Stimulated activated CD8-positive, alpha-beta memory T cell treated with anti-CD3 and anti-CD28 coated beads, Interleukin-12 subunit alpha, Interleukin-12 subunit beta, amount 100 ng/mL, for 24 hours (primary cell): ENCODE results near the gene PDF.
A peak's percentile ranks its signal among the peaks of the same experiment; 100 is the strongest.

ENCODE experiments used
- DNase-seq: peaks from one replicate; pipeline ENCODE4 v3.0.0-alpha.2; 2020; ENCODE audit errors: extremely low read depth

PDF gene

GRCh38 chr16:69339289-69340094, 9.1 kb upstream of the PDF start, which contains the start of the genes COG8 and NIP7:
COG8 (minus strand) TSS chr16:69339564; CDS start chr16:69339552, 12 bp downstream.
NIP7 (plus strand) TSS chr16:69339772; CDS start chr16:69339830, 58 bp downstream.
- peak; percentile 75 for DNase-seq

GRCh38 chr16:69338557-69339288, 8.3 kb upstream of the PDF start:
- DNase-seq, result no peak

DNA sequence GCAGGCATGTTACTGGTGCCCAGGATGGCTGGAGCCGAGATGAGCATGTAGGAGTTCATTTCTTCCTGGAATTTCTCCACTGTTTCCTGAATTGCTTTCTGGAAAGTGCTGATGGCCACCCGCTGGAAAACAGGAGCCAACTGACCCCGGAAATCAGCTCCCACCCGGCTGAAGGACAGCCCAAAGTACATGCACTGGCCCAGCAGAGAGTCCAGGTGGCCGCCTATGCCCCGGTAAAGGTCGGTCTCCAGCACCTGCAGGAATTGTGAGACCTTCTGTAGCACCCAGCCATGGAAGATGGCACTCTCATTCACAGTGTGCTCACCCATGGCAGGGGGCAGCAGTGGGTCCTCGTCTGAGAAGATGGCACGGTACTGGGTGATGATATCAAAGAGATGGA, 4.3 kb upstream of the PDF start:
- DNase-seq, result no peak

GRCh38 chr16:69329369-69330285, 761 bp downstream of the PDF start:
- DNase-seq, result no peak

DNA sequence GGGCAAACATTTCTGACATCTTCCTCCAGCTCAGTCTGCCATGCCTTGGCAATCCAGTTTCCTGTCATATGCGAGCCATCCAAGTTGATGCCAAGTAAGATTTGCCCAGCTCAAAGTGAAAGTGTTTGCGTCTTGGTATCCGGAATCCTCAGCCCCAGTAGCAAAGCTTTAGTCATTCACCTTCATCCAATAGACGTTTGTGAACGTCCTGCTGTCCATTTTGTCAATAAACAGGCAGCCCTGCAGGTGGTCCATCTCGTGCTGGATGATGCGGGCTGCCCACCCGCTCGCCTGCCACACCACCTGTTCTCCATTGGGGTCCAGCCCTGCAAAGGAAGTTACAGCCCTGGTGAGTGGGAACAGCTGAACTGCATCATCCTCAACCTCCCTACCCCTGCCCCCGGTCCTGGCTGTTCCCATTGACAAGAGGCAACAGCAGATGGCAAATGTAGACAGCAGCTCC, 1.5 kb downstream of the PDF start:
- DNase-seq, result no peak

- DNase-seq, result no peak
Observed at GRCh38 chr16:69327585-69328310, 2.6 kb downstream of the PDF start.

DNA sequence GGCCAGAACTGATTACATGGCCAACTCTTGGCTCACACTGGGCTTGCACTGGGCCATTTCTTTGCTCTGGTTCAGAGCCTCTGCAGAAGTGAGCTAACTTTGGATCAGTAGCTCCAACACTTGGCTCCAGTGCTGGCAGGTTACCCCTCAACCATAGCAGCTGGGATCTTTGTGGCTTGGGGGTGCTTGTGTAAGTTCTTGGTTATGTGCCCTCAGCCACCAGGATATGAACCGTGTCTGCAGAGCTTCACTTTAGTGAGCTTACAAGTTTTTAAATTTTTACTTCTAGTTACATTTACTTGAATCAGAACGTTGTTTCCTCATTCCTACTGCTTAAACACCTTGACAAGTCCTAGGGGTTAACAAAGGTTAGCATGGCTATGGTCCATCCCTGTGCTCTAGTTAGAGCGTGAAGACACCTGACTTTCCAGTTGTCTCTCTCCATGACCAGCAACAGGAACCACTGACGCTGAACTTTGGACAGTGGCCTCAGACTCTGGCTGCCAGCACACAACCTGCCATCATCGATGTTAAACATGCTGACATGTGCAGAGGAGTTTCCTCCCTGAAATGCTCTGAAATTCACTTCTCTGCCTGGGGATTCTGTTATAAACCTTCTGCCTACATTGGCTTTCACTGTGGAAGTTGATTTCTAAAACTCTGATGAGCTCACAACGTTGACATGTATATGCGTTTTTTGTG, 4.1 kb downstream of the PDF start:
- DNase-seq, result no peak

GRCh38 chr16:69325784-69326171, 4.6 kb downstream of the PDF start:
- DNase-seq, result no peak

DNA sequence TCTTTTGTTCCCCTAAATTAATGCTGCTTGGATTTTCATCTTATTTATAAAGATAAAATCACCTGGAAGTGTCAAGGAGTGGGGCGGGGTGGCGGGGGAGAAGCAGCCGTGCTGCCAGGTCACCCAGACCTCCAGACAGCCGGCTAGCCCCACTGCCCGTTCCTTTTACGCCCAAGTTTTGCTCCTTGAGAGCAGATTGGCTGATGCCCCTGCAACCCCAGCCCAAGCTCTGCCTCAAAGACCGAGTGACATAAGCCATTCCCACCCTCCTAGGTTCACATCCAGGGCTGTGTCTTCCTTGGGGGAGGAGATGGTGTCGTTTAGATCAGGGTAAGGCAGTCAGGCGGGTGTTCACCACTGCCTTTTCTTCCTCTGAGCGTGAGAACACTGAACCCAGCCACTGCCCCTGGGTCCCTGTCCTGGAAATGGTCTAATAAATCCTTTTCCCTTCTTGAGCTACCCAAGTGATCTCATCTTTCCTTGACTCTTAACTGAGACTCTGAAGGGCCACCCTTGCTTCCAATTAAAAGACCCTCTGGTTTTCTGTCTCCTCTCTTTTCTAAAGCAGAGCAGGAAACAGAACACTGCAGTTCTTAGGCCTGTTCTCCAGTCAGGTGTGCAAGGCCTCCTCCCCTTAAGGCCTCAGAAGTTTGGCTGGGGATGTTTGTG, 5.7 kb downstream of the PDF start:
- DNase-seq, result no peak

DNA sequence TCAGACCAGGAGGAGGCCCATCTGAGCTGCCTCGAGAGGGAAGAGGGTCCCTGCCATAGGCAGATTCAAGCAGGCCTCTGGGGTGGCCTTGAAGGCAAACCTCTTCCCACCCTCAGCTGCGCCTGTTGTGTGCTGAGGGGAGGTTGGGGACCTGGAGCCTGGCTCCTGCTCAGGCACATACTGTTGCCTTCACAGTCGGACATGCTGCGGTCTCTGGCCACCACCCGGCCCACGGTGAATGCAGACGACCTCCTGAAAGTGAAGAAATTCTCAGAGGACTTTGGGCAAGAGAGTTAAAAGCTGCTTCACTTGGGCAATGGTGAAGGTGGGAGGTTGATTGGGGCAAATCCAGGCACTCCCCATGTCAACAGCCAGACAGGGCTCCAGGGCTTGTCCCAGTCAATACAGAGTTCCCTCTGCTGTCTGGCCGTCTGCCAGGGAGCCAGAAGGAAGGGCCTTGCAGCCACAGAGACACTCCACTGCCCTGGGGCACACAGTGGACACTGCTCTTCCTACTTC, 6.3 kb downstream of the PDF start:
- no peak for DNase-seq

- no peak for DNase-seq
Observed at GRCh38 chr16:69323415-69323814, 7.0 kb downstream of the PDF start.

GRCh38 chr16:69322343-69322742, 8.0 kb downstream of the PDF start:
- no peak for DNase-seq

- DNase-seq, result no peak
Observed at GRCh38 chr16:69321080-69321479, 9.3 kb downstream of the PDF start.

DNA sequence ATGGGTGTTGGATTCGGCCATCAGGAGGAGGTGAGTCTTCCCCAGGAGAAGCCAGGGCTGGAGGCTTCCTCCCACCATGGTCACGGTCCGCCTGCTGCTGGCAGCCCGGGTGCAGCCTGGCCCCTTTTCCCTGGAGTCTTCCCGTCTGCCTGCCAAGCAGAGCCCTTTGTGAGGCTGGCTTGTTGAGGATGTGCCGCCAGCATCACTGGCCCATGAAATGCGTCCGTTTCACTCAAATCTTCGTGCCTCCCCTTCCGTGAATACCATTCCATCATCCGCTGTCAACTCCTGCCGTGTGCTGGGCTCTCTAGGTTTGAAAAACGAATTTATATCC, 9.7 kb downstream of the PDF start:
- no peak for DNase-seq

DNA sequence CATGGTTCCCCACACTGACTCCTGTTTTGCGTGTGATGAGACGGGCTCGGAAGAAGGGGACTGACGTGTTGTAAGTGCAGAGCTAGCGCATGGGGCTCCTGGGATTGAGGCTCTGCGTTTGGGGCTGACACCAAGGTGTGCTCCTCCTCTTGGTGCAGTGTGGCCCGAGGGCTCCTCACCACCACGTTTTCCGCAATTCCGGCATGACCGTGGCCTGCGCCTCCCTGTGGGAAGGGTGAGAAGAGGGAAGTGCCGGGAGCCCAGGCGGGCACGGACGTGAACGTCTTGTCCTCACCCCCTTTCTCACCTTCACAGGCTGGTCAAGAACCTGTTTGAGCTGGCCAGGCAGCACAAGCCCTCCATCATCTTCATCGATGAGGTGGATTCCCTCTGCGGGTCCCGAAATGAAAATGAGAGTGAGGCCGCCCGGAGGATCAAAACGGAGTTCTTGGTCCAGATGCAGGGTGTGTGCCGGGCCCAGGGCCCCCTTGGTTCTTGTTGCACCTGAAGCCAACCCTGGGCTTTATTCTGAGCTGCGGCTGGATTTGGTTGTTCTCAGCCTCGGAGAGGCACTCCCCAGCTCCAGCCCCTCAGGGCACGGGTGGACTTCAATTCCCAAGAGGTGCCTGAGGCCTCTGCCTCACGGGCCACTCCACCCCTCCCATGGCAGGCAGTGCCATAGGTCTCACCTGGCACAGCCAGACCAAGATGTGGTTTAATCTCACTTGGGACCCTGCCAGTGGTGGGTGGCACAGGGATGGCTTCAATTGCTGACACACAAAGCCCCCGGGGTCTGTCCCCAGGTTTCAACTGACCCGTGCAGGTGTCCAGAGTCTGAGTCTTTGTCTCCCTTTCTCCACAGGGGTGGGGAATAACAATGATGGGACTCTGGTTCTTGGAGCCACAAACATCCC, 10.3 kb downstream of the PDF start:
- DNase-seq, result no peak

DNA sequence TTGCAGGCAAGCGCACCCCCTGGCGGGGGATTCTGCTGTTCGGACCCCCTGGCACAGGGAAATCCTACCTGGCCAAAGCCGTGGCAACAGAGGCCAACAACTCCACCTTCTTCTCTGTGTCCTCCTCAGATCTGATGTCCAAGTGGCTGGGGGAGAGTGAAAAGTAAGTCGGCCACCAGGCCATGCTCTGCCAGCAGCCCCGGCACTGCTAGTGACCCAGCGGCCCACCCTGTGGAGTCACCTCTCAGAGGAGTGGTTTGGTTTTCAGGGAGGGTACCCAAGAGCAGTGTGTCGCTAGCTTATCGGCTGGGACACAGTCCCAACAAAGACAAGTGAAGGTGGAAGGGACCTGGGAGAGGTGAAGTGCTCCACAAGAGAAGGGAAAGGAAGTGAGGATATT, 11.0 kb downstream of the PDF start:
- no peak for DNase-seq

DNA sequence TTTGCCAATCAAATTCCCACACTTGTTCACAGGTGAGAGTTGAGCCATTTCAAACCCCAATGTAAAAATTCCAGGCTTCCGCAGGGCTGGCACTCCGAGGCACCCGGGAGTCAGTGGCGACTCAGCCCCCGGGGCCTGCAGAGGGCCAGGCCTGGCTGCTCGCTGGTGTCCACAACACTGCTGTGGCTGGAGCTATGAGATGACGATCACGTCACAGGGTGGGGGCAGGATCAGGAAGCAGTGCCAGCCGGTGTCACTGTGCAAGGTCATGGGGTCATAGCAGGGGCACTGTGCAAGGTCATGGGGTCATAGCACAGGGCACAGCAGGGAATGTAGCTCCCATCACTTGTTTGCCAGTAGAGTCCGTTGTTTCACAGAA, 11.5 kb downstream of the PDF start:
- no peak for DNase-seq

DNA sequence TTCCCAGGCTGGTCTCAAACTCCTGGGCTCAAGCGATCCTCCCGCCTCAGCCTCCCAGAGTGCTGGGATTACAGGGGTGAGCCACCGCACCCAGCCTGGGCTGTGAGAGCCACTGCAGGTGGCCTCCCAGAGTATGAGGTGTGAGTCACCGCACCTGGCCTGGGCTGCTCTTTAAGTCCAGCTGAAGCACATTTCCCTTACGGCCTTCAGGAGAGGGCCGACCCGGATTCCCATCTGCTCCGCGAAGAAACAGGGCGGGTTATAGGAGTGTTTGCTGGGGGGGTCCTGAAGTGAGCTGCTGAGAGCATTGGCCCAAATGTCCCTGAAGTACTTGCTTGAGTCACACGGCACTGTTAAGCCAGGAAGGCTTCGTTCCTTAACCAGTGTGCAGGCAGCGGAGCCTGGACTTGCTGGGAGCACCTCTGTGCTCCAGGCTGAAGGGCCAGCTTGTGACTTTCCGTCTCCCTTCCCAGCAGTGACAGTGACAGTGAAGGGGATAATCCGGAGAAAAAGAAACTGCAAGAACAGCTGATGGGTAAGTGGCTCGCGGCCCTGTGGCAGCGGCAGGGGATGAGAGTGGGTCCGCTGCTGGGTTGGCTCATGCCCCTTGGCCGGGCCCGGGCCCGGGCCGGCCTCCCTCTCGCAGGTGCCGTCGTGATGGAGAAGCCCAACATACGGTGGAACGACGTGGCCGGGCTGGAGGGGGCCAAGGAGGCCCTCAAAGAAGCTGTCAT, 12.0 kb downstream of the PDF start:
- DNase-seq, result no peak
